SK-N-SH treated with all-trans-retinoic acid at 6 μM for 48 hours (cell line): Measurements from ENCODE around the gene POLR3B.

Source experiments
- ATAC-seq: fragments of 200-7000 bp; cut with Tn5 transposase; 3 replicates; pipeline ENCODE4 v1.9.1; 2020; ENCODE audit warnings: mild to moderate bottlenecking, moderate library complexity
- ARNTL ChIP-seq: fragments of 450-650 bp; formaldehyde crosslinking; IDR thresholded peaks from 2 replicates; pipeline ENCODE4 v1.5.0; 2020; ENCODE audit warnings: low read depth, mild to moderate bottlenecking, moderate library complexity, borderline replicate concordance
- BACH2 ChIP-seq: fragments of 250-450 bp; sonication (Bioruptor Pico); IDR thresholded peaks from 2 replicates; pipeline ENCODE4 v1.9.0; 2021; ENCODE audit warnings: mild to moderate bottlenecking, borderline replicate concordance
- CSDC2 ChIP-seq: fragments of 250-450 bp; sonication (Bioruptor Pico); IDR thresholded peaks from 2 replicates; pipeline ENCODE4 v1.5.0; 2020; ENCODE audit warnings: mild to moderate bottlenecking, moderate library complexity
- ESRRG ChIP-seq: fragments of 250-450 bp; sonication (Bioruptor Pico); IDR thresholded peaks from 2 replicates; pipeline ENCODE4 v1.6.1; 2021; ENCODE audit warnings: mild to moderate bottlenecking
- GLIS3 ChIP-seq: fragments of 250-450 bp; sonication (Bioruptor Pico); IDR thresholded peaks from 2 replicates; pipeline ENCODE4 v1.5.0; 2020; ENCODE audit warnings: mild to moderate bottlenecking, moderate library complexity
- ISL1 ChIP-seq: fragments of 250-450 bp; sonication (Bioruptor Pico); IDR thresholded peaks from 2 replicates; pipeline ENCODE4 v2.1.2; 2022; ENCODE audit warnings: mild to moderate bottlenecking, moderate library complexity
- OSR1 ChIP-seq: fragments of 250-450 bp; sonication (Bioruptor Pico); IDR thresholded peaks from 2 replicates; pipeline ENCODE4 v1.8.0; 2022; ENCODE audit warnings: moderate library complexity, mild to moderate bottlenecking, inconsistent platforms
- POU6F1 ChIP-seq: fragments of 250-450 bp; sonication (Bioruptor Pico); IDR thresholded peaks from 2 replicates; pipeline ENCODE4 v1.8.0; 2021; ENCODE audit warnings: low read depth, mild to moderate bottlenecking, moderate library complexity, borderline replicate concordance
- PPARA ChIP-seq: fragments of 250-450 bp; sonication (Bioruptor Pico); IDR thresholded peaks from 2 replicates; pipeline ENCODE4 v1.5.0; 2020; ENCODE audit warnings: mild to moderate bottlenecking, borderline replicate concordance
- RARB ChIP-seq: fragments of 250-450 bp; sonication (Bioruptor Pico); IDR thresholded peaks from 2 replicates; pipeline ENCODE4 v1.8.0; 2021; ENCODE audit warnings: mild to moderate bottlenecking, moderate library complexity
- SNAI2 ChIP-seq: fragments of 250-450 bp; sonication (Bioruptor Pico); IDR thresholded peaks from 2 replicates; pipeline ENCODE4 v1.5.0; 2020; ENCODE audit warnings: mild to moderate bottlenecking, moderate library complexity
- TCF4 ChIP-seq: fragments of 250-450 bp; sonication (Bioruptor Pico); IDR thresholded peaks from 2 replicates; pipeline ENCODE4 v1.8.0; 2021; ENCODE audit warnings: mild to moderate bottlenecking, moderate library complexity, borderline replicate concordance
- TOX ChIP-seq: fragments of 250-450 bp; sonication (Bioruptor Pico); IDR thresholded peaks from 2 replicates; pipeline ENCODE4 v1.8.0; 2021; ENCODE audit warnings: mild to moderate bottlenecking, moderate library complexity, borderline replicate concordance
- TSHZ2 ChIP-seq: fragments of 250-450 bp; sonication (Bioruptor Pico); IDR thresholded peaks from 2 replicates; pipeline ENCODE4 v1.5.0; 2020; ENCODE audit warnings: mild to moderate bottlenecking, moderate library complexity
- ZC3H10 ChIP-seq: fragments of 250-450 bp; sonication (Bioruptor Pico); IDR thresholded peaks from 2 replicates; pipeline ENCODE4 v1.5.1; 2021; ENCODE audit warnings: mild to moderate bottlenecking, moderate library complexity
- ZFP3 ChIP-seq: fragments of 250-450 bp; sonication (Bioruptor Pico); IDR thresholded peaks from 2 replicates; pipeline ENCODE4 v1.5.0; 2020; ENCODE audit warnings: mild to moderate bottlenecking, moderate library complexity
- ZFP30 ChIP-seq: fragments of 450-650 bp; formaldehyde crosslinking; IDR thresholded peaks from 2 replicates; pipeline ENCODE4 v1.5.0; 2022; ENCODE audit warnings: mild to moderate bottlenecking, moderate library complexity
- ZNF565 ChIP-seq: fragments of 450-650 bp; formaldehyde crosslinking; conservative IDR thresholded peaks from 2 replicates; pipeline ENCODE4 v1.5.0; 2020; ENCODE audit warnings: low read depth, mild to moderate bottlenecking, moderate library complexity
- ZNF70 ChIP-seq: fragments of 450-650 bp; formaldehyde crosslinking; IDR thresholded peaks from 2 replicates; pipeline ENCODE4 v1.5.0; 2020; ENCODE audit warnings: mild to moderate bottlenecking, moderate library complexity
- ZNF8 ChIP-seq: fragments of 450-650 bp; formaldehyde crosslinking; IDR thresholded peaks from 2 replicates; pipeline ENCODE4 v1.5.0; 2020; ENCODE audit warnings: mild to moderate bottlenecking, moderate library complexity
- TF ChIP-seq, protein P1 (sequence below): fragments of 250-450 bp; sonication (Bioruptor Pico); IDR thresholded peaks from 2 replicates; pipeline ENCODE4 v1.5.1; 2020; ENCODE audit warnings: low read depth, mild to moderate bottlenecking, moderate library complexity

POLR3B gene

DNA sequence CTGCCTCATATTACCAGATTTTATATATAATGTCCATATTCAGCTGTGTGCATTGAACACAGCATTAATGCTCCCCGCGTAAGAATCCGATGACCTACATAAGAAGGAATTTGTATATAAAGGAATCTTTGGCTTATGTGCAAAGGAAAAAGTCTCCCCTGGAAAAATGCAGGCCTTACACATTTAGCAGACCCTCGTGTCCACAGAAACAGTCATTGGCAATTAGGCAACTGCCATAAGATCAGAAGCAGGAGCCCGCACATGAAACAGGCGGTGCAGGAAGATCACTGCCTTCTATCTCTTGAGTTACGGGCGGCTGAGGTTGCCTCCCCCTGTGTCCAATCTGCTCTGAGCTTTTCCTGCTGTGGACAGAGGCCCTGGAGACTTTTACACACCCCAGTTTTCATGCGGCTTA, 162.1 kb downstream of the POLR3B start:
- TF ChIP-seq ZFP30 (CRISPR knock-in tag) (no peak), TOX (CRISPR knock-in tag) (no peak), ISL1 (CRISPR knock-in tag) (peak; percentile 56; the same call in 1 of the 2 replicates), TSHZ2 (no peak), BACH2 (CRISPR knock-in tag) (no peak), ESRRG (no peak), SNAI2 (CRISPR knock-in tag) (no peak), ARNTL (CRISPR knock-in tag) (no peak), GLIS3 (no peak), ZNF8 (no peak), ZNF70 (no peak), ZC3H10 (no peak), CSDC2 (CRISPR knock-in tag) (no peak), OSR1 (CRISPR knock-in tag) (no peak), TCF4 (CRISPR knock-in tag) (peak; percentile 68), POU6F1 (CRISPR knock-in tag) (no peak), ZFP3 (CRISPR knock-in tag) (no peak)
- TF ChIP-seq, protein P1, sequence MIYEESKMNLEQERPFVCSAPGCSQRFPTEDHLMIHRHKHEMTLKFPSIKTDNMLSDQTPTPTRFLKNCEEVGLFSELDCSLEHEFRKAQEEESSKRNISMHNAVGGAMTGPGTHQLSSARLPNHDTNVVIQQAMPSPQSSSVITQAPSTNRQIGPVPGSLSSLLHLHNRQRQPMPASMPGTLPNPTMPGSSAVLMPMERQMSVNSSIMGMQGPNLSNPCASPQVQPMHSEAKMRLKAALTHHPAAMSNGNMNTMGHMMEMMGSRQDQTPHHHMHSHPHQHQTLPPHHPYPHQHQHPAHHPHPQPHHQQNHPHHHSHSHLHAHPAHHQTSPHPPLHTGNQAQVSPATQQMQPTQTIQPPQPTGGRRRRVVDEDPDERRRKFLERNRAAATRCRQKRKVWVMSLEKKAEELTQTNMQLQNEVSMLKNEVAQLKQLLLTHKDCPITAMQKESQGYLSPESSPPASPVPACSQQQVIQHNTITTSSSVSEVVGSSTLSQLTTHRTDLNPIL (CRISPR knock-in tag) = 0 out of 2 replicates have a peak, but pooled peaks have one; percentile 29
- peak; percentile 96 for ATAC-seq

DNA sequence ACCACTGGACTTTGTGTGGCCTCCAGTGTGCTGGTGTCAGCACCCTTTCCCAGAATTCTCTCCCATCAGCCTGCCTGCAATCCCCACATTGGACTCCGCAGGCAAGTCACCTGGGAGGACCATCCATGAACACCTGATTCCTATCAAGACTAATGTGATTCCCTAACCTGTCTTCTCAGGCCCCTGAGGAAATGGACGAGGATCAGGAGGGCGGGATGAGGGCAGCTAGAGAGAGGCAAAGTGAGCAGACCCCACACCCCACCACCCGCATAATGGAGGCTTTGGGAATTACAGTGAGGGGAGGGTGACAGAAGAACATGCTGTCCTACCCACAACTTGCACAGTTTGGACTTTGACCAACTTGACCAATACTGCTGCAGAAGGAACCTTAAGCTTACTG, 164.4 kb downstream of the POLR3B start:
- TF ChIP-seq SNAI2 (CRISPR knock-in tag) = no peak
- TF ChIP-seq TOX (CRISPR knock-in tag) = no peak
- TF ChIP-seq GLIS3 = no peak
- no peak for TF ChIP-seq ZNF70
- no peak for TF ChIP-seq TCF4 (CRISPR knock-in tag)
- no peak for TF ChIP-seq PPARA (CRISPR knock-in tag)
- TF ChIP-seq ZFP3 (CRISPR knock-in tag) = no peak
- TF ChIP-seq, protein P1 (CRISPR knock-in tag) = no peak
- ATAC-seq = no peak

GRCh38 chr12:106522708-106523107, 165.2 kb downstream of the POLR3B start:
- ATAC-seq = no peak
- TF ChIP-seq ZFP30 (CRISPR knock-in tag) = no peak
- TF ChIP-seq TOX (CRISPR knock-in tag) = no peak
- no peak for TF ChIP-seq RARB
- no peak for TF ChIP-seq ZNF565 (CRISPR knock-in tag)
- no peak for TF ChIP-seq BACH2 (CRISPR knock-in tag)
- no peak for TF ChIP-seq OSR1 (CRISPR knock-in tag)
- TF ChIP-seq SNAI2 (CRISPR knock-in tag) = no peak
- no peak for TF ChIP-seq GLIS3

DNA sequence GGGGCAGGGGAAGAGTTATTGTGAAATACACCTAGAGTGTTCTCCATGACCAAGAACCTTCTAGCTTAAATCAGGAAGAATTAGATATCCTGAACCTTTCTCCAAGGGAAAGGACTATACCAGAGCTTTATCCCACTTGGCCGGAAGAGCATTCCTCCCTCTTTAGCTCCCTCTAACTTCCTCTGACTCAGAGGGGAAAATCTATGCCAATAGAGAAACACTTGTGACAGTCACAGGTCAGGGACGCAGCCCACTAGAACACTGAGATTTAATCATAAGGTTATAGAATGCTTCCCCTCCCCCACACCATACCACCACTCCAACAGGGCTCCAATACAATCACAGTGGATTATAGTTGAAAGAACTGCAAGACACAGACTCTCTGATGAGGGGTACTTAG, 169.8 kb downstream of the POLR3B start:
- ATAC-seq = no peak
- TF ChIP-seq, protein P1 (CRISPR knock-in tag) = no peak
- TF ChIP-seq ZNF8 (no peak), CSDC2 (CRISPR knock-in tag) (no peak), ZNF565 (CRISPR knock-in tag) (no peak), BACH2 (CRISPR knock-in tag) (no peak)
